Measurements from ENCODE around the gene RBMS3. TPM values are rescaled to one million over a fixed set of nuclear protein-coding genes. Genes with fewer than 3 reads are reported as not detected.

Gene RBMS3
- total and polyA plus RNA-seq, 2 of the 13 experiments (the other 11 are each of a cell fraction or from before 2014, with no cell fraction given): not detected

DNA sequence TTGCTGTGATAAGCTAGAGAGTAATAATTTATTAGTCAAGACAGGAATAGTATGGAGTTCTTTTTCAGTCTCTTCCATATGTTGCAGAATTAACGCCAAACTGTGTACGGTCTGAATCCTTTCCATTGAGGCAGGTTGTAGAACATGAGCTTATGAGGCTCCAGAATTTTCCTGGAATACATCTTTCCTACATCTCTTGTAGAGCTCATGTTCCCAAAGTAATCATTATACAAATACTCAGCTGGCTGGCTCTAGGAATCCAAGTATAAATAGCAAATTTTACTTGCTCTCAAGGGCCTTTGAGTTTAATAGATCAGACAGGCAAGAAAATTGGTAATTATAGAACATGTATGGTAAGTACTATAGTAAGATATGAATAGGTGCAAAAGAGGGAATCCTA, 419.4 kb downstream of the RBMS3 start (continued):
- TF ChIP-seq, protein P1, sequence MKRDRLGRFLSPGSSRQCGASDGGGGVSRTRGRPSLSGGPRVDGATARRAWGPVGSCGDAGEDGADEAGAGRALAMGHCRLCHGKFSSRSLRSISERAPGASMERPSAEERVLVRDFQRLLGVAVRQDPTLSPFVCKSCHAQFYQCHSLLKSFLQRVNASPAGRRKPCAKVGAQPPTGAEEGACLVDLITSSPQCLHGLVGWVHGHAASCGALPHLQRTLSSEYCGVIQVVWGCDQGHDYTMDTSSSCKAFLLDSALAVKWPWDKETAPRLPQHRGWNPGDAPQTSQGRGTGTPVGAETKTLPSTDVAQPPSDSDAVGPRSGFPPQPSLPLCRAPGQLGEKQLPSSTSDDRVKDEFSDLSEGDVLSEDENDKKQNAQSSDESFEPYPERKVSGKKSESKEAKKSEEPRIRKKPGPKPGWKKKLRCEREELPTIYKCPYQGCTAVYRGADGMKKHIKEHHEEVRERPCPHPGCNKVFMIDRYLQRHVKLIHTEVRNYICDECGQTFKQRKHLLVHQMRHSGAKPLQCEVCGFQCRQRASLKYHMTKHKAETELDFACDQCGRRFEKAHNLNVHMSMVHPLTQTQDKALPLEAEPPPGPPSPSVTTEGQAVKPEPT (CRISPR knock-in tag; IDR thresholded peaks at IDR 0.05; ENCODE audit: low read depth): no peak
- TF ChIP-seq ZNF891 (CRISPR knock-in tag; IDR thresholded peaks at IDR 0.05) (no peak), ZNF614 (CRISPR knock-in tag; IDR thresholded peaks at IDR 0.05; ENCODE audit: borderline replicate concordance) (no peak), FOXJ3 (CRISPR knock-in tag; IDR thresholded peaks at IDR 0.05; ENCODE audit: borderline replicate concordance) (no peak), ATAD3A (CRISPR knock-in tag; IDR thresholded peaks at IDR 0.05) (no peak), KMT2B (CRISPR knock-in tag; IDR thresholded peaks at IDR 0.05) (no peak), ZNF124 (CRISPR knock-in tag; IDR thresholded peaks at IDR 0.05) (no peak), ZNF263 (CRISPR knock-in tag; IDR thresholded peaks at IDR 0.05) (no peak), ZNF430 (CRISPR knock-in tag; IDR thresholded peaks at IDR 0.05) (no peak), NR1H2 (CRISPR knock-in tag; IDR thresholded peaks at IDR 0.05; ENCODE audit: borderline replicate concordance, low read depth) (no peak), ZBTB8A (CRISPR knock-in tag; IDR thresholded peaks at IDR 0.05; ENCODE audit: borderline replicate concordance, low read depth) (no peak), NCOA1 (CRISPR knock-in tag; IDR thresholded peaks at IDR 0.05) (no peak)

DNA sequence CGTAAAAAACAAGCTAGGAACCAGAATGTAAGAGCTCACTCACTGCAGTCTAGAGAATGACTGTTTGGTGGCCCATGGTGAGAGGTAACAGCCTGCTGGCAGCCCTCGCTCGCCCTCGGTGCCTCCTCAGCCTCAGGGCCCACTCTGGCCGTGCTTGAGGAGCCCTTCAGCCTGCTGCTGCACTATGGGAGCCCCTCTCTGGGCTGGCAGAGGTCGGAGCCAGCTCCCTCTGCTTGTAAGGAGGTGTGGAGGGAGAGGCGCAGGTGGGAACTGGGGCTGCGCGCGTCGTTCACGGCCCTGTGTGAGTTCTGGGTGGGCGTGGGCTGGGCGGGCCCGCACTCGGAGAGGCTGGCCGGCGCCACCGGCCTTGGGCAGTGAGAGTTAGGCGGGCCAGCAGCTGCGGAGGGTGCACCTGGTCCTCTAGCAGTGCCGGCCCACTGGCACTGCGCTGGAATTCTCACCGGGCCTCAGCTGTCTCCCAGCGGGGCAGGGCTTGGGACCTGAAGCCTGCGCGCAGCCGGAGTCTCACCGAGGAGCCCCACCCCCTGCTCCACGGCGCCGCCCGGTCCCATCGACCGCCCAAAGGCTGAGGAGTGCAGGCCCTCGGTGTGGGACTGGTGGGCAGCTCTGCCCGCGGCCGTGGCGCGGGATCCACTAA, 420.6 kb downstream of the RBMS3 start:
- WGBS (ENCODE audit: low lambda C conversion rate): 0% methylated on average over 2 of the region's 41 CpGs
- Histone ChIP-seq H3K4me1 (ENCODE audit: insufficient read depth, low read length) (no peaks in the 10 kb centered on the region), H2AFZ (ENCODE audit: low read length) (no peak overlapping the region), H3K36me3 (replicated peaks in 1 of 2; ENCODE audit: control insufficient read depth in 1 of 2, insufficient read depth in 2 of 2, low read length in 2 of 2) (no peaks in the 10 kb centered on the region), H3K9me3 (ENCODE audit: low read length) (no peaks in the 10 kb centered on the region), H3K79me2 (ENCODE audit: insufficient read depth, low read length) (no peaks in the 10 kb centered on the region), H3K4me3 (replicated peaks in 1 of 3; ENCODE audit: insufficient read depth in 1 of 3, low read depth in 2 of 3, low read length in 3 of 3) (no peak overlapping the region), H3K9ac (ENCODE audit: insufficient read depth, low read depth, low read length) (no peak overlapping the region), H4K20me1 (ENCODE audit: insufficient read depth, low read length) (no peaks in the 10 kb centered on the region), H3K4me2 (ENCODE audit: low read depth, low read length) (no peak overlapping the region), H3K27ac (ENCODE audit: extremely low read length, insufficient read depth, low read length) (no peak overlapping the region), H3K27me3 (ENCODE audit: control insufficient read depth in 1 of 2, insufficient read depth in 2 of 2, low read length in 2 of 2) (no peaks in the 10 kb centered on the region)
- intact Hi-C loops (cut with micrococcal nuclease; ENCODE audit: unreplicated experiment): no loop called here
- DNase-seq (ENCODE audit: low spot score) (no peak), ATAC-seq (no peak), FAIRE-seq (no peak)
- BruUV-seq (replicated peaks): no TSS peak
- POLR2A ChIA-PET: no interaction called here
- TF ChIP-seq CBX1 (IDR thresholded peaks at IDR 0.05; ENCODE audit: low read depth) (no peak), ZKSCAN1 (IDR thresholded peaks at IDR 0.05; ENCODE audit: low read length) (no peak), ZMAT3 (CRISPR knock-in tag; conservative IDR thresholded peaks at IDR 0.05) (no peak), NBN (conservative IDR thresholded peaks at IDR 0.05) (no peak), NR1H2 (CRISPR knock-in tag; IDR thresholded peaks at IDR 0.05; ENCODE audit: borderline replicate concordance, low read depth) (no peak), BORCS8-MEF2B (CRISPR knock-in tag; IDR thresholded peaks at IDR 0.05) (no peak), HNRNPLL (IDR thresholded peaks at IDR 0.05; ENCODE audit: low read depth, low read length, poor library complexity, severe bottlenecking) (peak; percentile 17)
- CTCF ChIA-PET (ENCODE audit: low intra/inter-chr PET ratio, low total read pairs): no interaction called here
- in situ Hi-C loops (cut with HindIII; ENCODE audit: extremely low pct_ligation_motif_present, low pct_unique_long_range_greater_than_20kb): no loop called here
